GM13976 (cell line): ENCODE data around the gene THSD8.
"Not testable (repeated sequence)": the region's sequence is repeated elsewhere in the genome, so short reads cannot be mapped to it uniquely, and the experiment has no call there.

Experiments
- DNase-seq: peaks from one replicate; pipeline ENCODE4 v3.0.0; 2012; ENCODE audit warnings: low spot score
- CTCF ChIP-seq: IDR thresholded peaks from 2 replicates; pipeline ENCODE4 v1.5.1; 2012; ENCODE audit warnings: borderline replicate concordance, mild to moderate bottlenecking; ENCODE audit not compliant: insufficient read depth; ENCODE audit errors: extremely low read depth, missing control alignments, control extremely low read depth
- in situ Hi-C: fragments of 300-500 bp; cut with MboI; formaldehyde crosslinking; loops from one replicate; pipeline ENCODE4 v1.12.0; 2022; ENCODE audit warnings: low sequenced_read_pairs, mixed read lengths, inconsistent platforms; ENCODE audit not compliant: unreplicated experiment

THSD8 gene

DNA sequence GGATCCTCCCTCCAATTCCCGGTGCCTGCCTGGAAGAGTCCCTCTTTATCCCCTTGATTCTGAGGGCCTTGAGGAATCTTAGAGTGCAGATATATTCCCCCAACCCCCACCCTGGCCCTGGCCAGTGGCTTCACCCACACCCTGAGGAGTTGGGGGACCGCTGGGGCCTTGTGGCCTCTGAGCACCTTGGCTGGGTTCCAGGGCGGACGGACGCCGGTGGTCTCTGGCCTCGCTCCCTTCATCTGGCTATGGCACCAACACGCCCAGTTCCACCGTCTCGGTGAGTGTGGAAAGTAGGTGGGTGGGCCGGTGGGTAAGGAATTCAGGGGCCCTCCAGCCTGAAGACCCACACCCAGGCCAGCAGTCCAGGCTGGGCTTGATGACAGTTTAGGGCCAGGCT is 41.5 kb downstream of the THSD8 start:
- TF ChIP-seq CTCF = no peak
- DNase-seq = no peak
- in situ Hi-C loops = no loop called here

GRCh38 chr19:12843999-12844732 is 42.3 kb downstream of the THSD8 start:
- in situ Hi-C loops = no loop called here
- no peak for TF ChIP-seq CTCF
- DNase-seq = no peak

DNA sequence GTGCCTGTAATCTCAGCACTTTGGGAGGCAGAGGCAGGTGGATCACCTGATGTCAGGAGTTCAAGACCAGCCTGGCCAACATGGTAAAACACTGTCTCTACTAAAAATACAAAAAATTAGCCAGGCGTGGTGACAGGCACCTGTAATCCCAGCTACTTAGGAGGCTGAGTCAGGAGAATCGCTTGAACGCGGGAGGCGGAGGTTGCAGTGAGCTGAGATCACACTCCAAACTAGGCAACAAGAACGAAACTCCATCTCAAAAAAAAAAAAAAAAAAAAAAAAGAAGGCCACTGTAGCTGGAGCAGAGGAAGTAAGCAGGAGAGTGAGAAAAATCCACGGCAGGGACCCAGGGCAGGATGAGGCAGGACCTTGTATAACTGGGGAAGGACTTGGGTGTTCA is 44.7 kb downstream of the THSD8 start:
- DNase-seq, in situ Hi-C loops: not testable (repeated sequence)

DNA sequence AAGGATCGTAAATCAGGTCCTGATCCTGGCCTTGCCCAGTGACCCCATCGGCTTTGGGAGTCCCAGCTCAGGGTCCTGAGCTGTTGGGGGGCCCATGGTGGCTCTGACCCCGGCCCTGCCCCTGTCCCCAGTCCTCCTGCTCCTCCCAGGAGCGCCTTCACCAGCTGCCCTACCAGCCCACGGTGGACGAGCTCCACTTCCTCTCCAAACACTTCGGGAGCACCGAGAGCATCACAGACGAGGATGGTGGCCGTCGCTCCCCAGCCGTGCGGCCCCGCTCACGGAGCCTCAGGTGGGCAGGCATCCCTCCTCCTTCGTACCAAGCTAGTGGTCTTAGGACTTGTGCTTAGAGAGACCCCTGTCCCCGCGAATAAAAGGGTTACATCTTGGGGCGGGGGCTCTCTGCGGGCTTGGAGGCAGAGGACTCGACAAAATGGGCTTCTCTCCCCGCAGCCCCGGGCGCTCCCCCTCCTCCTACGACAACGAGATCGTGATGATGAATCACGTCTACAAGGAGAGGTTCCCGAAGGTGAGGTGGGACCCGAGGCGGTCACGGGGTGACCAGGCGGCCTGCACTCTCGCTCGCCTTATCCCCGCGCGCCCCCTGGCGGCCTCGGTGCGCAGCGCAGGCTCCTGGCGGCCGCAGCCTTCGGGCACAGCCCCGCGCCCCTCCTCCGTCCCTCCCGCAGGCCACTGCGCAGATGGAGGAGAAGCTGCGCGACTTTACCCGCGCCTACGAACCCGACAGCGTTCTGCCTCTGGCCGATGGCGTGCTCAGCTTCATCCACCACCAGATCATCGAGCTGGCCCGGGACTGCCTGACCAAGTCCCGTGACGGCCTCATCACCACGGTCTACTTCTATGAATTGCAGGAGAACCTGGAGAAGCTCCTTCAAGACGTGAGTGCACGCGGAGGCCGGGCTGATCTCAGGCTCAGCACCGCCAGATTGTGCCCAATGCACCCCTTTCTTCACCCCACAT is 45.6 kb downstream of the THSD8 start:
- in situ Hi-C loops = no loop called here
- DNase-seq = peak; percentile 95
- peak; percentile 100 for TF ChIP-seq CTCF
